ENCODE results near the gene PIK3R2. TPM values are rescaled to one million over a fixed set of nuclear protein-coding genes. Genes with fewer than 3 reads are reported as not detected.

PIK3R2 gene
- polyA plus RNA-seq, 1 donor from 2014 or later, result 14.8 TPM

DNA sequence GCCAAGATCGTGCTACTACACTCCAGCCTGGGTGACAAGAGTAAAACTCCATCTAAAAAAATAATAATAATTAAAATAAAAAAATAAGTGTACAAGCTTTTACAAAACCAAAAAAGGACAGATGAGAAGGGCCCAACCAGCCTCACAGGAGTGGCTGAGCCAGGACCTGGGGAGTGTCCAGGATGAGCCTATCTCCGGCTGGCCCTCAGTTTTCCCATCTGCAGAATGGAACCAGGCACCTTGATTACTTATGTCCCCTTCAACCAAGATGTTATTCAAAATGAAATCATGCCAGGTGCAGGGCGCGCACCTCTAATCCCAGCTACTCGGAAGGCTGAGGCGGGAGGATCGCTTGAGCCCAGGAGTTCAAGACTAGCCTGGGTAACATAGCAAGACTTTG is 11.1 kb downstream of the PIK3R2 start:
- TF ChIP-seq POLR2AphosphoS5 (IDR thresholded peaks at IDR 0.05) (no peak), EZH2 (IDR thresholded peaks at IDR 0.05; ENCODE audit: borderline replicate concordance, insufficient read depth, low read length, poor library complexity, severe bottlenecking) (no peak), RAD21 (conservative IDR thresholded peaks at IDR 0.05) (no peak), TAF1 (IDR thresholded peaks at IDR 0.05; ENCODE audit: low read depth) (no peak), MXI1 (conservative IDR thresholded peaks at IDR 0.05; ENCODE audit: poor library complexity, severe bottlenecking) (no peak), EP300 (conservative IDR thresholded peaks at IDR 0.05; ENCODE audit: poor library complexity, severe bottlenecking) (no peak), SMC3 (conservative IDR thresholded peaks at IDR 0.05; ENCODE audit: poor library complexity) (no peak)
- TF ChIP-seq, protein P1, sequence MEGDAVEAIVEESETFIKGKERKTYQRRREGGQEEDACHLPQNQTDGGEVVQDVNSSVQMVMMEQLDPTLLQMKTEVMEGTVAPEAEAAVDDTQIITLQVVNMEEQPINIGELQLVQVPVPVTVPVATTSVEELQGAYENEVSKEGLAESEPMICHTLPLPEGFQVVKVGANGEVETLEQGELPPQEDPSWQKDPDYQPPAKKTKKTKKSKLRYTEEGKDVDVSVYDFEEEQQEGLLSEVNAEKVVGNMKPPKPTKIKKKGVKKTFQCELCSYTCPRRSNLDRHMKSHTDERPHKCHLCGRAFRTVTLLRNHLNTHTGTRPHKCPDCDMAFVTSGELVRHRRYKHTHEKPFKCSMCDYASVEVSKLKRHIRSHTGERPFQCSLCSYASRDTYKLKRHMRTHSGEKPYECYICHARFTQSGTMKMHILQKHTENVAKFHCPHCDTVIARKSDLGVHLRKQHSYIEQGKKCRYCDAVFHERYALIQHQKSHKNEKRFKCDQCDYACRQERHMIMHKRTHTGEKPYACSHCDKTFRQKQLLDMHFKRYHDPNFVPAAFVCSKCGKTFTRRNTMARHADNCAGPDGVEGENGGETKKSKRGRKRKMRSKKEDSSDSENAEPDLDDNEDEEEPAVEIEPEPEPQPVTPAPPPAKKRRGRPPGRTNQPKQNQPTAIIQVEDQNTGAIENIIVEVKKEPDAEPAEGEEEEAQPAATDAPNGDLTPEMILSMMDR (IDR thresholded peaks at IDR 0.05; ENCODE audit: poor library complexity, severe bottlenecking), result no peak
- TF ChIP-seq, protein P2, sequence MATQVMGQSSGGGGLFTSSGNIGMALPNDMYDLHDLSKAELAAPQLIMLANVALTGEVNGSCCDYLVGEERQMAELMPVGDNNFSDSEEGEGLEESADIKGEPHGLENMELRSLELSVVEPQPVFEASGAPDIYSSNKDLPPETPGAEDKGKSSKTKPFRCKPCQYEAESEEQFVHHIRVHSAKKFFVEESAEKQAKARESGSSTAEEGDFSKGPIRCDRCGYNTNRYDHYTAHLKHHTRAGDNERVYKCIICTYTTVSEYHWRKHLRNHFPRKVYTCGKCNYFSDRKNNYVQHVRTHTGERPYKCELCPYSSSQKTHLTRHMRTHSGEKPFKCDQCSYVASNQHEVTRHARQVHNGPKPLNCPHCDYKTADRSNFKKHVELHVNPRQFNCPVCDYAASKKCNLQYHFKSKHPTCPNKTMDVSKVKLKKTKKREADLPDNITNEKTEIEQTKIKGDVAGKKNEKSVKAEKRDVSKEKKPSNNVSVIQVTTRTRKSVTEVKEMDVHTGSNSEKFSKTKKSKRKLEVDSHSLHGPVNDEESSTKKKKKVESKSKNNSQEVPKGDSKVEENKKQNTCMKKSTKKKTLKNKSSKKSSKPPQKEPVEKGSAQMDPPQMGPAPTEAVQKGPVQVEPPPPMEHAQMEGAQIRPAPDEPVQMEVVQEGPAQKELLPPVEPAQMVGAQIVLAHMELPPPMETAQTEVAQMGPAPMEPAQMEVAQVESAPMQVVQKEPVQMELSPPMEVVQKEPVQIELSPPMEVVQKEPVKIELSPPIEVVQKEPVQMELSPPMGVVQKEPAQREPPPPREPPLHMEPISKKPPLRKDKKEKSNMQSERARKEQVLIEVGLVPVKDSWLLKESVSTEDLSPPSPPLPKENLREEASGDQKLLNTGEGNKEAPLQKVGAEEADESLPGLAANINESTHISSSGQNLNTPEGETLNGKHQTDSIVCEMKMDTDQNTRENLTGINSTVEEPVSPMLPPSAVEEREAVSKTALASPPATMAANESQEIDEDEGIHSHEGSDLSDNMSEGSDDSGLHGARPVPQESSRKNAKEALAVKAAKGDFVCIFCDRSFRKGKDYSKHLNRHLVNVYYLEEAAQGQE (IDR thresholded peaks at IDR 0.05; ENCODE audit: borderline replicate concordance), result no peak
- Histone ChIP-seq H4K20me1 (ENCODE audit: insufficient read depth) (no peaks in the 10 kb centered on the region), H3F3A (ENCODE audit: insufficient read depth, low read length, poor library complexity, severe bottlenecking) (no peaks in the 10 kb centered on the region), H3K9ac (ENCODE audit: low read length) (no peak overlapping the region), H3K9me3 (ENCODE audit: low read length) (no peaks in the 10 kb centered on the region), H2AFZ (ENCODE audit: low read depth, low read length) (no peak overlapping the region), H3K27me3 (ENCODE audit: insufficient read depth, low read depth, low read length) (no peaks in the 10 kb centered on the region), H3K27ac (ENCODE audit: low read length) (no peak overlapping the region), H3K4me2 (ENCODE audit: low read length) (no peak overlapping the region), H3K4me3 (ENCODE audit: low read length) (no peak overlapping the region), H3K79me2 (replicated peaks; ENCODE audit: insufficient read depth, low read length) (no peaks in the 10 kb centered on the region), H3K36me3 (ENCODE audit: insufficient read depth, low read length) (no peaks in the 10 kb centered on the region), H3K9me2 (ENCODE audit: insufficient read depth, low read length) (no peaks in the 10 kb centered on the region)

DNA sequence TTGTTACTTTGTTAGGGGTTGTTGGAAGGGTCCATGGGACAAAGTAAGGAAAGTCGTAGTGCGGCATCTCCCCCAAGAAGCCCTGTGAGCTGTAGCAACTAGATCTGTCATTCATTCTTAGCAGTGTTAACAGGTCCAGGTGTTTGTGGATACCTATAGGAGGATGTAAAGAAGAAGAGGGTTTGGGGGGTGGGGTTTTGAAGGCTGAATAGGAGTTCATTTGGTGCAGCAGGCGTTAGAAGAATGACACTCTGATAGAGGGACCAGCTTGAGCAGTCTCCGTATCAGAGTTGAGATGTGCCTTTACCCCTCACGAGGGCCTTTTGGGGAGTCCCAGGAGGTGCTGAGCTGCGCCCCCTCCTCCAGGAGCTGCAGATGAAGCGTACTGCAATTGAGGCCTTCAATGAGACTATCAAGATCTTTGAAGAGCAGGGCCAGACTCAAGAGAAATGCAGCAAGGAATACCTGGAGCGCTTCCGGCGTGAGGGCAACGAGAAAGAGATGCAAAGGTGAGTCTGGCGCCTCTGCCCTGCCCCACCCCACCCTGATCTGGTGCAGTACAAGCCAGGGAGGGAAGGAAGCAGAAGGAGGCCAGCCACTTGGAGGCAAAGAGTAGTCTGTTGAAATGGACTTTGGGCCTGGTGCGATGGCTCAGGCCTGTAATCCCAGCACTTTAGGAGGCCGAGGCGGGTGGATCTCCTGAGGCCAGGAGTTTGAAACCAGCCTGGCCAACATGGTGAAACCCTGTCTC is 13.0 kb downstream of the PIK3R2 start:
- TF ChIP-seq MXI1 (conservative IDR thresholded peaks at IDR 0.05; ENCODE audit: poor library complexity, severe bottlenecking) (no peak), EZH2 (IDR thresholded peaks at IDR 0.05; ENCODE audit: borderline replicate concordance, insufficient read depth, low read length, poor library complexity, severe bottlenecking) (no peak), RAD21 (conservative IDR thresholded peaks at IDR 0.05) (no peak), POLR2AphosphoS5 (IDR thresholded peaks at IDR 0.05) (no peak), SMC3 (conservative IDR thresholded peaks at IDR 0.05; ENCODE audit: poor library complexity) (no peak), EP300 (conservative IDR thresholded peaks at IDR 0.05; ENCODE audit: poor library complexity, severe bottlenecking) (no peak), TAF1 (IDR thresholded peaks at IDR 0.05; ENCODE audit: low read depth) (no peak)
- TF ChIP-seq, protein P1 (IDR thresholded peaks at IDR 0.05; ENCODE audit: poor library complexity, severe bottlenecking), result no peak
- no peaks in the 10 kb centered on the region for H3K9me3 ChIP-seq (ENCODE audit: low read length)
- H3K4me3 ChIP-seq (ENCODE audit: low read length), result no peak overlapping the region
- no peaks in the 10 kb centered on the region for H3K9me2 ChIP-seq (ENCODE audit: insufficient read depth, low read length)
- no peaks in the 10 kb centered on the region for H3K36me3 ChIP-seq (ENCODE audit: insufficient read depth, low read length)
- no peak overlapping the region for H2AFZ ChIP-seq (ENCODE audit: low read depth, low read length)
- no peak overlapping the region for H3K27ac ChIP-seq (ENCODE audit: low read length)
- H3K4me2 ChIP-seq (ENCODE audit: low read length), result no peak overlapping the region
- H3F3A ChIP-seq (ENCODE audit: insufficient read depth, low read length, poor library complexity, severe bottlenecking), result no peaks in the 10 kb centered on the region
- H3K9ac ChIP-seq (ENCODE audit: low read length), result no peak overlapping the region
- no peaks in the 10 kb centered on the region for H4K20me1 ChIP-seq (ENCODE audit: insufficient read depth)
- no peaks in the 10 kb centered on the region for H3K27me3 ChIP-seq (ENCODE audit: insufficient read depth, low read depth, low read length)
- no peaks in the 10 kb centered on the region for H3K79me2 ChIP-seq (replicated peaks; ENCODE audit: insufficient read depth, low read length)

All from neural cell (in vitro differentiated cells).